H7 (cell line): ENCODE results near the gene MYBPC2. TPM values are rescaled to one million over a fixed set of nuclear protein-coding genes. Genes with fewer than 3 reads are reported as not detected.
"Not testable (repeated sequence)": the region's sequence is repeated elsewhere in the genome, so short reads cannot be mapped to it uniquely, and the experiment has no call there.

Experiments
- DNase-seq: peaks from one replicate; pipeline ENCODE4 v3.0.0; 2012
- H3K27me3 ChIP-seq: 2 replicates; pipeline ENCODE4 v1.6.0; 2011; ENCODE audit warnings: mild to moderate bottlenecking, low read length; ENCODE audit not compliant: control insufficient read depth, insufficient read depth
- H3K36me3 ChIP-seq: replicated peaks from 2 replicates; pipeline ENCODE4 v1.5.1; 2011; ENCODE audit warnings: low read length; ENCODE audit not compliant: control insufficient read depth, insufficient read depth
- H3K4me3 ChIP-seq: 2 replicates; pipeline ENCODE4 v1.5.1; 2011; ENCODE audit warnings: low read depth, mild to moderate bottlenecking, control low read depth, low read length, moderate library complexity; ENCODE audit not compliant: insufficient read depth
- total RNA-seq: library from RNA; depleted of rRNA; stranded (reverse); fragments of >200 nt; shearing (Covaris generic); gene quantifications from 2 replicates; pipeline ENCODE4 v1.2.3, GENCODE V29; 2014

MYBPC2 gene
- total RNA-seq, 1 experiment from 2014 or later: 0.24 TPM

GRCh38 chr19:50430888-50431342 lies 1.8 kb upstream of the MYBPC2 start:
- no peak for DNase-seq
- peak overlapping the region; percentile 73 for H3K4me3 ChIP-seq
- no peaks in the 10 kb centered on the region for H3K36me3 ChIP-seq
- peaks cover 20% of the 10 kb centered on the region for H3K27me3 ChIP-seq

- peak; percentile 98 for DNase-seq
- H3K36me3 ChIP-seq: no peaks in the 10 kb centered on the region
Measured at GRCh38 chr19:50431343-50432220, 1.1 kb upstream of the MYBPC2 start.

GRCh38 chr19:50433201-50434180 lies 799 bp downstream of the MYBPC2 start:
- peaks cover 16% of the 10 kb centered on the region for H3K27me3 ChIP-seq
- no peak for DNase-seq
- H3K36me3 ChIP-seq: no peaks in the 10 kb centered on the region
- H3K4me3 ChIP-seq: no peak overlapping the region

More at GRCh38 chr19:50431343-50432220, 1.1 kb upstream of the MYBPC2 start:
- Histone ChIP-seq H3K4me3 (peak overlapping the region; percentile 73), H3K27me3 (peaks cover 20% of the 10 kb centered on the region)

GRCh38 chr19:50434525-50434924 lies 1.8 kb downstream of the MYBPC2 start:
- no peaks in the 10 kb centered on the region for H3K36me3 ChIP-seq
- no peak for DNase-seq

GRCh38 chr19:50435221-50435620 lies 2.5 kb downstream of the MYBPC2 start:
- no peak for DNase-seq
- peaks cover 6% of the 10 kb centered on the region; the same call in 1 of the 2 replicates for H3K27me3 ChIP-seq

More at GRCh38 chr19:50434525-50434924, 1.8 kb downstream of the MYBPC2 start:
- peaks cover 10% of the 10 kb centered on the region; the same call in 1 of the 2 replicates for H3K27me3 ChIP-seq
- H3K4me3 ChIP-seq: no peak overlapping the region

GRCh38 chr19:50435627-50436026 lies 2.9 kb downstream of the MYBPC2 start:
- DNase-seq: no peak
- no peak overlapping the region for H3K4me3 ChIP-seq
- peaks cover 4% of the 10 kb centered on the region; the same call in 1 of the 2 replicates for H3K27me3 ChIP-seq
- no peaks in the 10 kb centered on the region for H3K36me3 ChIP-seq

More at GRCh38 chr19:50435221-50435620, 2.5 kb downstream of the MYBPC2 start:
- no peak overlapping the region for H3K4me3 ChIP-seq
- no peaks in the 10 kb centered on the region for H3K36me3 ChIP-seq

- DNase-seq: no peak
- H3K36me3 ChIP-seq: no peaks in the 10 kb centered on the region
- H3K27me3 ChIP-seq: peaks cover 2% of the 10 kb centered on the region; the same call in 1 of the 2 replicates
- no peak overlapping the region for H3K4me3 ChIP-seq
Measured at GRCh38 chr19:50437862-50438449, 5.3 kb downstream of the MYBPC2 start.

- not testable (repeated sequence) for DNase-seq, H3K36me3 ChIP-seq, H3K4me3 ChIP-seq, H3K27me3 ChIP-seq
Measured at GRCh38 chr19:50439130-50439529, 6.4 kb downstream of the MYBPC2 start.

- Histone ChIP-seq H3K27me3 (no peaks in the 10 kb centered on the region; the same call in 1 of the 2 replicates), H3K4me3 (no peak overlapping the region), H3K36me3 (no peaks in the 10 kb centered on the region)
- DNase-seq: no peak
Measured at GRCh38 chr19:50444059-50444458, 11.4 kb downstream of the MYBPC2 start.

- DNase-seq: no peak
- Histone ChIP-seq H3K36me3 (no peaks in the 10 kb centered on the region), H3K4me3 (no peak overlapping the region), H3K27me3 (no peaks in the 10 kb centered on the region; the same call in 1 of the 2 replicates)
Measured at GRCh38 chr19:50447053-50447452, 14.4 kb downstream of the MYBPC2 start.

- H3K36me3 ChIP-seq: no peaks in the 10 kb centered on the region
- H3K27me3 ChIP-seq: no peaks in the 10 kb centered on the region; the same call in 1 of the 2 replicates
- no peak overlapping the region for H3K4me3 ChIP-seq
- no peak for DNase-seq
Measured at GRCh38 chr19:50447750-50448149, 15.1 kb downstream of the MYBPC2 start.

GRCh38 chr19:50449236-50449899 lies 16.7 kb downstream of the MYBPC2 start:
- H3K4me3 ChIP-seq: no peak overlapping the region
- no peaks in the 10 kb centered on the region; the same call in 1 of the 2 replicates for H3K27me3 ChIP-seq
- no peak for DNase-seq
- H3K36me3 ChIP-seq: no peaks in the 10 kb centered on the region

- no peaks in the 10 kb centered on the region for H3K36me3 ChIP-seq
- peak; percentile 55 for DNase-seq
Measured at GRCh38 chr19:50450369-50451222, 17.9 kb downstream of the MYBPC2 start.

More at GRCh38 chr19:50450369-50451222, 17.9 kb downstream of the MYBPC2 start:
- Histone ChIP-seq H3K4me3 (no peak overlapping the region), H3K27me3 (no peaks in the 10 kb centered on the region; the same call in 1 of the 2 replicates)
